Brain microvascular endothelial cell (primary cell): Measurements from ENCODE around the gene GSN.

Source experiments
- DNase-seq: peaks from one replicate; pipeline ENCODE4 v3.0.0-alpha.2; 2020
- H3K27ac ChIP-seq: fragments of 250-450 bp; sonication (Bioruptor Pico); 2 replicates; pipeline ENCODE4 v1.5.1; 2020; ENCODE audit warnings: mild to moderate bottlenecking, moderate library complexity
- H3K27me3 ChIP-seq: fragments of 250-450 bp; sonication (Bioruptor Pico); replicated peaks from 2 replicates; pipeline ENCODE4 v1.5.1; 2020; ENCODE audit warnings: mild to moderate bottlenecking
- H3K36me3 ChIP-seq: fragments of 250-450 bp; sonication (Bioruptor Pico); replicated peaks from 2 replicates; pipeline ENCODE4 v1.5.1; 2020; ENCODE audit warnings: mild to moderate bottlenecking
- H3K4me3 ChIP-seq: 2 replicates; pipeline ENCODE4 v1.5.1; 2011; ENCODE audit warnings: low read depth, mild to moderate bottlenecking, control low read depth, low read length, moderate library complexity
- in situ Hi-C: cut with HindIII; loops from 2 replicates; pipeline ENCODE4 v1.10.0; 2017; ENCODE audit warnings: low sequenced_read_pairs, low pct_ligation_motif_present
- TF ChIP-seq, protein P1 (sequence below): IDR thresholded peaks from 2 replicates; pipeline ENCODE4 v1.5.1; 2011; ENCODE audit warnings: low read depth, mild to moderate bottlenecking, moderate library complexity, low read length, control low read depth, inconsistent platforms; ENCODE audit errors: missing control alignments

Gene GSN

DNA sequence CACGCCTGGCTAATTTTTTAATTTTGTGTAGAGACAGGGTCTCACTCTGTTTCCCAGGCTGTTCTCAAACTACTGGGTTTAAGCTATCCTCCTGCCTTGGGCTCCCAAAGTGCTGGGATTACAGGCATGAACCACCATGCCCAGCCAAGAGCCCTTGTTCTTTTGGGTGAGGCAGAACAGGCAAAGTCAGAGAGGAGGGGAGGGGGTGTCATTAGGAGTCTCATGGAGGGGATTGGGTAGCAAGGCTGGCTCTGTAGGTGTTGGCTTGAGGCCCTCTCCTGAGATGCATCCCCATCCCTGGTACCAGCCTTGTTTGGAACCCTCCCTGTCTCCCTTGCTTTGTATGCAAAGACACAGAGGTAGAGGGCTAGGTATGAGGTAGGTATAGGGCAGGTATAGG is 24.1 kb downstream of the GSN start:
- H3K27me3 ChIP-seq = no peaks in the 10 kb centered on the region
- H3K27ac ChIP-seq = no peak overlapping the region
- no peak overlapping the region for H3K4me3 ChIP-seq
- in situ Hi-C loops = no loop called here
- H3K36me3 ChIP-seq = peaks cover 11% of the 10 kb centered on the region
- no peak for DNase-seq
- TF ChIP-seq, protein P1, sequence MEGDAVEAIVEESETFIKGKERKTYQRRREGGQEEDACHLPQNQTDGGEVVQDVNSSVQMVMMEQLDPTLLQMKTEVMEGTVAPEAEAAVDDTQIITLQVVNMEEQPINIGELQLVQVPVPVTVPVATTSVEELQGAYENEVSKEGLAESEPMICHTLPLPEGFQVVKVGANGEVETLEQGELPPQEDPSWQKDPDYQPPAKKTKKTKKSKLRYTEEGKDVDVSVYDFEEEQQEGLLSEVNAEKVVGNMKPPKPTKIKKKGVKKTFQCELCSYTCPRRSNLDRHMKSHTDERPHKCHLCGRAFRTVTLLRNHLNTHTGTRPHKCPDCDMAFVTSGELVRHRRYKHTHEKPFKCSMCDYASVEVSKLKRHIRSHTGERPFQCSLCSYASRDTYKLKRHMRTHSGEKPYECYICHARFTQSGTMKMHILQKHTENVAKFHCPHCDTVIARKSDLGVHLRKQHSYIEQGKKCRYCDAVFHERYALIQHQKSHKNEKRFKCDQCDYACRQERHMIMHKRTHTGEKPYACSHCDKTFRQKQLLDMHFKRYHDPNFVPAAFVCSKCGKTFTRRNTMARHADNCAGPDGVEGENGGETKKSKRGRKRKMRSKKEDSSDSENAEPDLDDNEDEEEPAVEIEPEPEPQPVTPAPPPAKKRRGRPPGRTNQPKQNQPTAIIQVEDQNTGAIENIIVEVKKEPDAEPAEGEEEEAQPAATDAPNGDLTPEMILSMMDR = no peak

DNA sequence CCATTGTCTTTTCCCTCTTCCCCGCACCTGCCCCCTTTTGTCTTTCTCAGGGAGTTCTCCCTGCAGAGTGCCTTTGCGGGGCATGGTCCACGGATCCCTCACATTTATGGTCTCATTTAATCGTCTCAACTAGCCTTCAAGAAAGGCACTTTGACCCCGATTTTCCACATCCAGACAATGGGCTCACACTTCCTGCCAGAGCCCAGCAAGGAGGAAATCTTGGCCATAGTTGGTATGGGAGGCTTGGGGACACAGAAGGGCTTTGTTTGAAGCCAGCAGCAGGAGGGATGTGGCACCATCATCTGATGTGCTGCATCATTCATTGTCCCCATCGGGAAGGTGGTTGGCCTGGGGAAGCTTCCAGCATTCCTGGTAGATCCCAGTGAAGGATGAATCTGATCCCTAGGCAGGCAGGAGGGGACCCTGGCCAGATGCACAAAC is 24.9 kb downstream of the GSN start:
- in situ Hi-C loops = no loop called here
- Histone ChIP-seq H3K27ac (no peak overlapping the region), H3K36me3 (peaks cover 11% of the 10 kb centered on the region), H3K4me3 (no peak overlapping the region), H3K27me3 (no peaks in the 10 kb centered on the region)
- TF ChIP-seq, protein P1 = no peak
- DNase-seq = no peak

DNA sequence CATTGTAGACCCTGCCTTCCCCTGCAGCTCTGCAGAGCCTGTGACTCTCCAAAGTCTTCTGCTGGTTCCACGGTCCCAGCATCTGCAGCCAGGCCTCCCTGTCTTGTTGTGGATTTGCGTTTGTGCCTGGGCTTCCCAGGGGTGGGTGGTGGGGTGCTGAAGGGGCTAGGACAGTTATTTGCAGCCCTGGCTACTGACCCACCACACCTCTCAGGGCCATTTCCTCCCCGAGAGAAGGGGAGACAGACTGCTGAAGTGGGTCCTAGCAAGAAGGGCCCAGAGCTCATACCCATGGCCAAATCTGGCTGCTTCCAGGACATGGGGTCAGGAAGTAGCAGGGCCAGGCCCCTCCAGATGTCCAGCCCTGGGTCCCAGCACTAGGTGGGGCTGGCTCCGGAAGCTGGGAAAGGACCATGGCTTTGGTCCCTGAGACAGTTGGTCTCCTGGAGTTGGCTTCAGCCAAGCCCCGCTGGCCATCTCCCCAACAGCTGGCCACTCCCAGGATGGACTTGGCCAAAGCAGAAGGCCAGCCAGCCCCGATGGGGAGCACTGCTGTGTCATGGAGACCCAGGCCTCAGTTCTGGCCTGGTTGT is 26.3 kb downstream of the GSN start:
- no peak for DNase-seq
- Histone ChIP-seq H3K27me3 (no peaks in the 10 kb centered on the region), H3K27ac (no peak overlapping the region), H3K36me3 (peaks cover 4% of the 10 kb centered on the region), H3K4me3 (no peak overlapping the region)
- TF ChIP-seq, protein P1 = no peak
- in situ Hi-C loops = no loop called here

DNA sequence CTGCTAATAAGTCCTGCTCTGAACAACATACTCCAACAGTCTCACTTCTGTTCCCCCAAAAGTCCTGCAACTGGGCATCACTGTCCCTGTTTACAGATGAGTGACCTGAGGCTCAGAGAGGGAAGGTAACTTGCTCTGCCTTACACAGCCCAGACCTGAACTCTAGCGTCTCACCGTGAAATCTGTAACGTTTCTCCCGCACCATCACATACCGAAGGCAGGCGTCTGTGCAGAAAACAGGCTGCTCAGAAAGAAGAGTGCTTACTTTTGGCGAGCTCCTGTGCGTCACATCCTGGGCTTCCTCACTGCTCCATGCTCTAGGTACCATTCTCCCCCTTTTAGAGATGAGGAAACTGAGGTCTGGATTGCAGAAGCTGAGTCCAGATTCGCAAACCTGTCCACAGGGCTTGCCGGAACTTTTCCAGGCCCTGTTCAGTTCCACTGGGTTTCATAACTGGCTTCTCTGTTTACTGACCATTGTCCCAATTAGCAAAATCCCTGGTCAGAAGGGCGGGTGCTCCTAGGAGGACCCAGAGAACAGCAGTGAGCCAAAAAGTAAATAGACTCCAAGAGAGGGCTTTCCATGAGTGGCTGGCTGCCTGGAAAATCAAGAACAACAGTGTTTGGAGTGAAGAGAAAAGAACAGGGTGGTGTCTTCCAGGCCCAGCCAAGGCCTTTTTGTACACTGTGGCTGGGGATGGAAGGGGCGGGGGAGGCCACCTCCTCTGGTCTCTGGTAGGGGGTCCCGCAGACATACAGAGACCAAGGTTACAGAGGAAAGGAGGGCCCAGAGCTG is 27.1 kb downstream of the GSN start:
- Histone ChIP-seq H3K4me3 (no peak overlapping the region), H3K36me3 (peaks cover 4% of the 10 kb centered on the region), H3K27me3 (no peaks in the 10 kb centered on the region), H3K27ac (no peak overlapping the region)
- TF ChIP-seq, protein P1 = no peak
- DNase-seq = no peak
- in situ Hi-C loops = no loop called here

DNA sequence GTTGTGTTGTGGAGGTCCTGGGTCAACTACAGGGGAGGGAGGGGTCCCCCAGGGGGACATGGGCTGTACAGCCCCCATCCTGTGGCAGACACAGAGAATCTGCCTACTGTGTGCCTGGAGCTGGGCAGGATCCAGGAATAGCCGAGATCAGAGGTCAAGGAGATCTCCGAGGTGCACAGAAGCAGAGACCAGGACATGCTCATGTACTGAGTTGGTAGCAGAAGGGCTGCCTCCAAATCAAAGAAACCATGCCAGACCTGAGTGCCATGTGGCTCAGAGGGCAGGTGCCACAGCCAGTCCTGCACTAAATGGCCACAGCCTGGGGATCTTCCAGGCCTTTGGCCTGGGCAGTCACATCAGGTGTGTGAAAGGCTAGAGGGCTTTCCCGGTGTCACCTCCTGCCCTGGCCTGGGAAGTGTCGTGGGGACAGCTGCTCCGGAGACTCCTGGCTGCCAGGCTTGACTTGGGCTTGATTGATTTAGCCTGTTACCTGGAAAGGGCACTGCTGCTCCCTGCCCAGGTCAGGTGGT is 27.8 kb downstream of the GSN start:
- H3K36me3 ChIP-seq = peaks cover 4% of the 10 kb centered on the region
- in situ Hi-C loops = no loop called here
- TF ChIP-seq, protein P1 = no peak
- no peak overlapping the region for H3K4me3 ChIP-seq
- no peaks in the 10 kb centered on the region for H3K27me3 ChIP-seq
- no peak for DNase-seq
- no peak overlapping the region for H3K27ac ChIP-seq
